ENCODE measurements around the gene DRAM2. TPM values are rescaled to one million over a fixed set of nuclear protein-coding genes. Genes with fewer than 3 reads are reported as not detected.
"Not testable (repeated sequence)": the region's sequence is repeated elsewhere in the genome, so short reads cannot be mapped to it uniquely, and the experiment has no call there.

The DRAM2 gene
- total RNA-seq, 1 experiment from 2014 or later = 24.7 TPM

GRCh38 chr1:111084999-111085398, 54.9 kb downstream of the DRAM2 start:
- DNase-seq (ENCODE audit: low read depth) = no peak

GRCh38 chr1:111082421-111083203, 57.3 kb downstream of the DRAM2 start:
- DNase-seq (ENCODE audit: low read depth) = no peak

- DNase-seq (ENCODE audit: low read depth) = not testable (repeated sequence)
Observed at GRCh38 chr1:111079329-111079728, 60.6 kb downstream of the DRAM2 start.

- not testable (repeated sequence) for DNase-seq (ENCODE audit: low read depth)
Observed at GRCh38 chr1:111077312-111077711, 62.6 kb downstream of the DRAM2 start.

Small RNA genes within 50 kb of the gene (small RNA-seq; reads per million reads assigned to genes)
- not detected for gene AL355816.1

Other genes starting within 250 kb of the DRAM2 start
- 15.0 and 20.6 TPM in 2 replicates for gene LRIF1, start 176.2 kb downstream of the DRAM2 start, total RNA-seq (2014; rRNA removed; shearing (Covaris generic))
- 29.3 and 35.7 TPM in 2 replicates for gene CEPT1, start 130 bp upstream of the DRAM2 start, total RNA-seq (2014; rRNA removed; shearing (Covaris generic))
- gene DENND2D, start 60.6 kb upstream of the DRAM2 start, total RNA-seq (2014; rRNA removed; shearing (Covaris generic)) = not detected in 2 replicates
- 1.0 and 1.5 TPM in 2 replicates for gene CHI3L2, start 87.6 kb upstream of the DRAM2 start, total RNA-seq (2014; rRNA removed; shearing (Covaris generic))
- not detected in 2 replicates for gene CHIA, start 150.8 kb upstream of the DRAM2 start, total RNA-seq (2014; rRNA removed; shearing (Covaris generic))

All from HT1080 (cell line).